OCI-LY3 (cell line): ENCODE measurements around the gene TM4SF1.
A peak's percentile ranks its signal among the peaks of the same experiment; 100 is the strongest.

ENCODE experiments used
- EZH2phosphoT487 ChIP-seq: fragments of 200-600 bp; shearing (Covaris generic); IDR thresholded peaks from 2 replicates; pipeline ENCODE4 v1.6.1; 2018; ENCODE audit warnings: antibody characterized with exemption, mixed run types, low read depth
- TF ChIP-seq, protein P1 (sequence below): fragments of 200-600, 300-600 bp; sonication (generic); IDR thresholded peaks from 2 replicates; pipeline ENCODE4 v1.5.1; 2014; ENCODE audit warnings: antibody characterized with exemption, low read length, low read depth

DNA sequence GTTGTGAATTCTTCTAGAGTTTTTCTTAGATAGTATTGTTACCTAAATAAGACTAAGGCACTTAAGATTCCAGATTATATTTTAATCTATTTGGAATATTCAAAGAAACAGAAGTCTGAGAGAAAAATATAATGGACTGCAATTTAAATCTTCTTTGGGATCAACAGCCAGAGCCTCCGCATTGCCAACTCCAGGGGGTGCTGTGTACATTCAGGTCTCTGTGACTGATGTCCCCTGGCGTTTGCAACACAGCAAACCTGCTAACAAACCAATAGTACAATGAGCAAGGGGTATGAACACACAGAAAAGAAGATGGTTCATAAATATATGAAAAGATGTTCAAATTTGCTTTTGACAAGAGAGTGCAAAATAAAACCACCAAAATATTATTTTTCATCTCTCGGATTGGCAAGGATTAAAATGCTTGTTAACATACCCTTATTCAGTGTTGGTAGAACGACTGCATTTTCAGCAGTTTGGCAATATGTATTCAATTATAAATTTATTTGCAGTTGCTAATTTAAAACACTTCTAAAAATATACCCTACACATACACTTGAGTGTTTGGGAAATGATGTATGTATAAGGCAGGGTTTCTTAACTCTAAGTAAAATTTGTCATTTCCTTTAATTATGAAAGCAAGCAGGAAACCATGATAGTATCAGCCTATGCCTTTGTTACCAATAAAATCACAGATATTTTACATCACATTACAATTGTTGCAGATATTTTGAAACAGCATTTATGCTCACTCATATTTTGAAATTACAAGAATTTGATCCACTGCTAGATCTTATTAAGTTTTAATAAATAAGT, 16.1 kb upstream of the TM4SF1 start:
- TF ChIP-seq, protein P1, sequence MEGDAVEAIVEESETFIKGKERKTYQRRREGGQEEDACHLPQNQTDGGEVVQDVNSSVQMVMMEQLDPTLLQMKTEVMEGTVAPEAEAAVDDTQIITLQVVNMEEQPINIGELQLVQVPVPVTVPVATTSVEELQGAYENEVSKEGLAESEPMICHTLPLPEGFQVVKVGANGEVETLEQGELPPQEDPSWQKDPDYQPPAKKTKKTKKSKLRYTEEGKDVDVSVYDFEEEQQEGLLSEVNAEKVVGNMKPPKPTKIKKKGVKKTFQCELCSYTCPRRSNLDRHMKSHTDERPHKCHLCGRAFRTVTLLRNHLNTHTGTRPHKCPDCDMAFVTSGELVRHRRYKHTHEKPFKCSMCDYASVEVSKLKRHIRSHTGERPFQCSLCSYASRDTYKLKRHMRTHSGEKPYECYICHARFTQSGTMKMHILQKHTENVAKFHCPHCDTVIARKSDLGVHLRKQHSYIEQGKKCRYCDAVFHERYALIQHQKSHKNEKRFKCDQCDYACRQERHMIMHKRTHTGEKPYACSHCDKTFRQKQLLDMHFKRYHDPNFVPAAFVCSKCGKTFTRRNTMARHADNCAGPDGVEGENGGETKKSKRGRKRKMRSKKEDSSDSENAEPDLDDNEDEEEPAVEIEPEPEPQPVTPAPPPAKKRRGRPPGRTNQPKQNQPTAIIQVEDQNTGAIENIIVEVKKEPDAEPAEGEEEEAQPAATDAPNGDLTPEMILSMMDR = peak; percentile 97
- TF ChIP-seq EZH2phosphoT487 = no peak
